Measurements from ENCODE around the gene DPP10.

DPP10 gene

GRCh38 chr2:115807276-115807675, 1364.8 kb downstream of the DPP10 start:
- DNase-seq, result no peak

- no peak for DNase-seq
These were observed 1383.5 kb downstream of the DPP10 start for GRCh38 chr2:115825912-115826311.

GRCh38 chr2:115833196-115833595, 1390.8 kb downstream of the DPP10 start:
- DNase-seq, result no peak

- DNase-seq, result no peak
These were observed 1396.1 kb downstream of the DPP10 start for GRCh38 chr2:115838539-115838938.

GRCh38 chr2:115842306-115842705, 1399.9 kb downstream of the DPP10 start:
- no peak for DNase-seq

- no peak for DNase-seq
These were observed 1405.8 kb downstream of the DPP10 start for GRCh38 chr2:115848192-115848591.

GRCh38 chr2:115867024-115867423, 1424.6 kb downstream of the DPP10 start:
- no peak for DNase-seq

- no peak for DNase-seq
These were observed 1432.0 kb downstream of the DPP10 start for GRCh38 chr2:115874427-115874826.

GRCh38 chr2:115880558-115880957, 1438.1 kb downstream of the DPP10 start:
- no peak for DNase-seq

- DNase-seq, result no peak
These were observed 1444.9 kb downstream of the DPP10 start for GRCh38 chr2:115887209-115887776.

All from NCI-H1694 (cell line).